ENCODE results near the gene CLSTN2.

Gene CLSTN2

GRCh38 chr3:140493271-140493670, 558.3 kb downstream of the CLSTN2 start:
- no peak for TF ChIP-seq ZNF274 (IDR thresholded peaks at IDR 0.05; ENCODE audit: low read depth, low read length)

GRCh38 chr3:140494970-140495369, 560.0 kb downstream of the CLSTN2 start:
- no peak for TF ChIP-seq ZNF274 (IDR thresholded peaks at IDR 0.05; ENCODE audit: low read depth, low read length)

More at GRCh38 chr3:140493271-140493670, 558.3 kb downstream of the CLSTN2 start:
- H3K4me3 ChIP-seq (ENCODE audit: low read length), result no peak overlapping the region

GRCh38 chr3:140497331-140497730, 562.3 kb downstream of the CLSTN2 start:
- no peak for TF ChIP-seq ZNF274 (IDR thresholded peaks at IDR 0.05; ENCODE audit: low read depth, low read length)
- no peak overlapping the region for H3K4me3 ChIP-seq (ENCODE audit: low read length)

More at GRCh38 chr3:140494970-140495369, 560.0 kb downstream of the CLSTN2 start:
- H3K4me3 ChIP-seq (ENCODE audit: low read length), result no peak overlapping the region

DNA sequence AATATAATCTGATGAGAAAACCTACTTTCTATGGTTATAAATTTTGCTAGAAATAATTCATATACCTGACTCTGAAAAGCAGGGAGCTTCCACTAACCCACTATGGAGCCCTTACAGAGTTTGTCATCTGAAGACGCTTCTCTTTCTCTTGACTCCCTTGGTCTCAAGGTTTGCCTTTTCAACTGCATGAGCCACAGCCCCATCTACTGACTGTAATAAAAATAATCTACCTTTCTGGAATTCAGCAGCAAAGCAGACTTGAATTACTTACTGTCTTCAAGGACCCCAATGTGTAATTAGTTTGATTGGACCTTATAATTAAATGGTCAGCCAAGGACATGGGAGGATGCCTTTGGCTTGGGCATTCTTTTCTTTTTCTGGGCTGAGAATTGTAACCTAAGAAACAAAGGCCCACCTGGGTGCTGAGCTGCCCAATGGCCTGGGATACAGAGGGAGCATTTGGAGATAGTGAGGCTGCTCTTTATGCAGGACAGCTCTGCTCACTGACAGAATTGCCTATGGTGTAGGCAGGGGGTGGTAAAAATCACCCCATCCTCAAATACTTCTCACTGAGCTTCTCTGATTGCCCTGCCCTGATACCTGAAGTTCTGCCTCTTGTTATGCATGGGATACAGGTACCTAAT, 564.3 kb downstream of the CLSTN2 start:
- H3K4me3 ChIP-seq (ENCODE audit: low read length), result no peak overlapping the region
- no peak for TF ChIP-seq ZNF274 (IDR thresholded peaks at IDR 0.05; ENCODE audit: low read depth, low read length)

GRCh38 chr3:140500473-140500872, 565.5 kb downstream of the CLSTN2 start:
- no peak for TF ChIP-seq ZNF274 (IDR thresholded peaks at IDR 0.05; ENCODE audit: low read depth, low read length)
- no peak overlapping the region for H3K4me3 ChIP-seq (ENCODE audit: low read length)

DNA sequence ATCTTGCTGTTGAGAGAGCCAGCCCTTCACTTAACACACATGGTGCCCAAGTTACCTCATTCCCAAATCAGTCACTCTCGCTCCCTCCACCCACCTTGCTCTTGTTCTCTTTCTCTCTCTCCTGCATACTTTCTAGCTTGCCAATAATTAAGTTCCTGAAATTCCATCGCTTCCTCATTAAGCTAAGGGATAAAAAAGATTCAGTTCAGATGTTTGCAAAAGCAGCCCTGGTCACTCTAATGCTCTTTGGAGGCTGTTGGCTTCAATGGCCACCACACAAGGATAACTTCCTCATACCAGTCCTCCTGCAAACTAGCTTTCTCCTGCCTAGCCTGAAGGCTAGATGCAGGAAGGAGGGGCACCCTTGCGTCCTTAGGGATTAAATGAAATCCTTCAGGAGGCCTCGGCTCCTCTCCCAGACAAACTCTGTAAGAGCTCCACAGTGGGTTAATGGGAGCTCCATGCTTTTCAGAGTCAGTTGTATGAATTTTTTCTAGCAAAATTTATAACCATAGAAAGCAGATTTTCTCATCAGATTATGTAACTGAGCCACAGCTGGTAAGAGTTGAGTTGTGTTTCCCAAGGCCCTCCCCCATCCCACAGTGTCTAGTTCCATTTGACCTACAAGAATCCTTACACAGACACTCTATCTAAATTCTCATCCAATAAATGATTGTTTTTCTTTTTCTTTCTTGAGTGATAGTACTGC, 566.2 kb downstream of the CLSTN2 start:
- TF ChIP-seq ZNF274 (IDR thresholded peaks at IDR 0.05; ENCODE audit: low read depth, low read length), result no peak
- no peak overlapping the region for H3K4me3 ChIP-seq (ENCODE audit: low read length)

DNA sequence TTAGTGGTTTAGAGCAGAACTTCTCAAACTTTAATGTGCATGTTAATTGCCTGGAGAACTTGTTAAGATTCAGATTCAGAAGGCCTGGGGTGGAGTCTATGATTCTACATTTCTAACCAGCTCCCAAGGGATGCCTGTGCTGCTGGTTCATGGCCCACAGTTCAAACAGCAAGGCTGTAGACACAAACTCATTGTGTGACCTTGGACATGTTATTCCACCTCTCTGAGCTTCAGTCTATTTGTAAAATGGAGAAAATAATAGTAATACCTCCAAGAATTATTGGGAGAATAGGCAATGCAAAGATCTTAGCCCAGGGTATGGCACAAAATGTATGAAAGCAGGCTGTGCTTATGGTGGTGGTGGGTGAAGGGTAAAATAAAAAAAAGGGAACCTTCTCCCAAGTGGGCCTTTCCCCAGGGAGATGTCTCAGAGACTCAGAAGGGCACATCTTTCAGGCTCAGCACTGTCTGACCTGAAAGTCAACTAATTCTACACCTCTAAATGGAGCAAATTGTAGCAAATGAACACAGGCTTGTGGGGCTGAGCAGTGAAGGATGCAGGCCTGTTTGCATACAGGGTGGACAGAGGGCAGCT, 566.9 kb downstream of the CLSTN2 start:
- no peak overlapping the region for H3K4me3 ChIP-seq (ENCODE audit: low read length)
- TF ChIP-seq ZNF274 (IDR thresholded peaks at IDR 0.05; ENCODE audit: low read depth, low read length), result no peak

DNA sequence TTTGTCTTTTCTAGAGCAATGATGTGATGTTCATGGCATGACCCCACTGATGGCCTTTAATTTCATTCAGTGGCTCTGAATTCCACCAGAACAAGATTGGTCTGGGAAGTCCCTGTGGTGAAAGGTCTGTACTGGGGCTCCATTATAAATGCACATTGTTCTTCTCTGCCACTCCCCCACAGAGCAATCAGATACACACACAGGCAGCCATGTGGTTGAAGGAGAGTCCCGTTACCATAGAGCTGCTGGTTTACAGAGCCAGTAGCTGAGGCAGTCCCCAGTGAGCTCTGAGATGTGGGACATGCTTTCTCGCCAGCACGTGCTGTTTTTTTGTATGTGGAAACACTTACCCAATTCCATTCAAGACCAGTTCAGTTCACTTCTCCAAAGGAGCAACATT, 570.2 kb downstream of the CLSTN2 start:
- H3K4me3 ChIP-seq (ENCODE audit: low read length), result no peak overlapping the region
- TF ChIP-seq ZNF274 (IDR thresholded peaks at IDR 0.05; ENCODE audit: low read depth, low read length), result no peak

- H3K4me3 ChIP-seq (ENCODE audit: low read length), result no peak overlapping the region
- no peak for TF ChIP-seq ZNF274 (IDR thresholded peaks at IDR 0.05; ENCODE audit: low read depth, low read length)
Observed at GRCh38 chr3:140505876-140506275, 570.9 kb downstream of the CLSTN2 start.

DNA sequence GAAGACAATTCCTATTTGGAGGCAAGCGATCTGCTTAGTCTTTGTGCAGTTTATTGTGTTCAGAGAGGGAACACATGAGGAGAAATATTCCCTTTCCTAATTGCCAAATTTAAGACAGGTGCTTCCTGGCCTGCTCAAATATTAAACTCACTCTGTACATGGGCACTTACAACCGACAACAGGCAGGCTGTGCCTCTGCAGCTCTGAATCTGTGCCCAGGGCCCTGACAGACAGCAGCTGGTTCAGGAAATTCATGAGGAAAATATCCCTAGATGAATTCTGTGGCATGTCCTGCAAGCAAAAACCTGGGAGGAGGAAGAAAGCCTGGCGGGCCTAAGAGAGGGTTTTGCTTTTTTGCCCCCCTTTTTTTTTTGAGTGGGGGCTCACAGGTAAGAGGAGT, 573.6 kb downstream of the CLSTN2 start:
- H3K4me3 ChIP-seq (ENCODE audit: low read length), result no peak overlapping the region
- TF ChIP-seq ZNF274 (IDR thresholded peaks at IDR 0.05; ENCODE audit: low read depth, low read length), result no peak

- TF ChIP-seq ZNF274 (IDR thresholded peaks at IDR 0.05; ENCODE audit: low read depth, low read length), result no peak
- no peak overlapping the region for H3K4me3 ChIP-seq (ENCODE audit: low read length)
Observed at GRCh38 chr3:140509534-140509933, 574.5 kb downstream of the CLSTN2 start.

GRCh38 chr3:140510303-140510861, 575.4 kb downstream of the CLSTN2 start:
- no peak for TF ChIP-seq ZNF274 (IDR thresholded peaks at IDR 0.05; ENCODE audit: low read depth, low read length)
- no peak overlapping the region for H3K4me3 ChIP-seq (ENCODE audit: low read length)

DNA sequence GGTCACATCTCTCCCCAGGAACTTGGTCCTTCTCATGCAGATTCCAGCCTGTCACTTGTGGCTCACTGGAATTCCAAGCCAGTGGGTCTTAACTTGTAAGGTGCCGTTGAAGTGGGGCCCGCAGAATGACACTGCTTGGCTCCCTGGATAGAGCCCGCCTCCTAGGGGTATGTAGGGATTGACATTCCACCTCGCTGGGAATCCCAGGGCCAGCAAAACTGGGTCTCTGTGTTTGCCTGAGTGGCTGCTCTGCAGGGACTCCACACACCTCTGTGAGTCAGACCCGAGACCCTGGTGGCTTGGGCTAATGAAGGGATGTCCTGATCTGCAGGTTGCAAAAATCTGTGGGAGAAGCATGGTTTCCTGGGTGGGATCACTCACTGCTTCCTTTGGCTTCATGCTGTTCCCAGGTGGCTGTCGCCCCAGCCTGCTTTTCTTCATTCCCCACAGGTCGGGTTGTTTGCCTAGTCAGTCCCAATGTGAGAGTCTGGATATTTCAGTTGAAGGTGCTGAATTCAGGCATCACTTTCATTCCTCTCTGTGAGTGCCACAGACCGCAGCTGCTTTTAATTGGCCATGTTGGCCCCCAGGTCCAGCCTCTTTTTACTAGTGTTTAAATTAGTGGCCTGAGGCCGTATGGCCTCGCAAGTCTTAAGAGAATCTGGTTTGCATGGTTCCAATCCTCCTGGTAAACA, 586.9 kb downstream of the CLSTN2 start:
- no peak overlapping the region for H3K4me3 ChIP-seq (ENCODE audit: low read length)
- TF ChIP-seq ZNF274 (IDR thresholded peaks at IDR 0.05; ENCODE audit: low read depth, low read length), result no peak

DNA sequence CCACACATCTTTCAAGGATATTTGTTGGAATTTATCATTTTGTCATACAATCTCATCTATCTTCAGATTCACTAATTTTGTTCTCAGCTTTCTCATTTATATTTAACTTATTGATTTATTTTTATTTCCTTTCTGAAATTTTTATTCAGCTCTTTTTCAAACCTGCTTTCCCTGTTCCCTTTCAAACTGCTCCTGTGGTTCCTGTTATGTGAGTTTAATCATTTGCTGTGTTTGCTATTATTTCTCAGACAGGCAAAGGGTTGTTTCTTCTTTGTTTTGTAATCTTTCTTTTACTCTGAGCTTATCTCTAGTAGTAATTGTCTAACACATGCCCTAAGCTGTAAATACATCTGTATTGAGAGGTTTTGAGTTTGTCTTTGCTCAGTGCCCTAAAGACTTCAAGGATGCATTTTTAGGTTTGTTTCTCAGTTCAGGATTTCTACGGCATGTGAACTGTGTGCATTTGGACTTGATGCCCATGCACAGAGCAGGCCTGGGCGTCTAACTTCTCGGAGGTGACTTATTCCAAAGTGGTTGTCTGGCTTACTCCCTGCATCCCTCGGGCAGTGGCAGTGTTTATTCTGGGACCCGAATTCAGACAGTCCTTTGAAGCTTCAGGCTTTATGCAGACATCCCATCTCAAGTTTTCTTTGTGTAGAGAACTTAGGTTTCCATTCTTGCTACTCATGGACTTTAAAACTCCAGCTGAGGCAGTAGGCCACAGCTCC, 587.8 kb downstream of the CLSTN2 start:
- no peak for TF ChIP-seq ZNF274 (IDR thresholded peaks at IDR 0.05; ENCODE audit: low read depth, low read length)
- H3K4me3 ChIP-seq (ENCODE audit: low read length), result no peak overlapping the region
